Tibial nerve (tissue), 4 donors: Measurements from ENCODE around the gene SLC27A2. TPM values are rescaled to one million over a fixed set of nuclear protein-coding genes. Genes with fewer than 3 reads are reported as not detected.
A peak's percentile ranks its signal among the peaks of the same experiment; 100 is the strongest.

ENCODE experiments used
- DNase-seq, 2 donors: peaks; one replicate each; pipeline ENCODE4 v3.0.0-alpha.2; 2019; ENCODE audit warnings: low spot score in 2 of 2
- H3K27ac ChIP-seq, 4 donors: fragments of 200-600 bp; sonication (generic) in 3 of 4; one replicate each; pipeline ENCODE4 v1.5.1; 2017 to 2019; ENCODE audit warnings: mild to moderate bottlenecking in 1 of 4
- H3K27me3 ChIP-seq, 2 donors: fragments of 200-600 bp; sonication (generic) in 1 of 2; one replicate each; pipeline versions ENCODE4 v1.5.1 to v1.6.0; 2017 to 2019
- H3K36me3 ChIP-seq, 3 donors: fragments of 200-600 bp; sonication (generic); one replicate each; pipeline ENCODE4 v1.5.1; 2018 to 2019
- H3K4me1 ChIP-seq, 4 donors: fragments of 200-600 bp; sonication (generic) in 3 of 4; one replicate each; pipeline ENCODE4 v1.5.1; 2017 to 2019
- H3K4me3 ChIP-seq, 4 donors: fragments of 200-600 bp; sonication (generic) in 3 of 4; one replicate each; pipeline ENCODE4 v1.5.1; 2017 to 2019; ENCODE audit warnings: mild to moderate bottlenecking in 1 of 4, moderate library complexity in 1 of 4
- H3K9me3 ChIP-seq, 4 donors: fragments of 200-600 bp; sonication (generic) in 3 of 4; one replicate each; pipeline ENCODE4 v1.5.1; 2017 to 2019
- CTCF ChIP-seq, 5 experiments: fragments of 200-600 bp in 3 of 5; fragments of 450-650 bp in 2 of 5; sonication (generic) in 3 of 5; IDR thresholded peaks; one replicate each; pipeline ENCODE4 v1.5.1; 2016 to 2019; ENCODE audit warnings: antibody characterized with exemption in 5 of 5, mild to moderate bottlenecking in 3 of 5, moderate library complexity in 2 of 5
- EP300 ChIP-seq, 2 donors: sonication (generic); formaldehyde crosslinking; IDR thresholded peaks; one replicate each; pipeline ENCODE4 v1.6.1; 2017; ENCODE audit warnings: antibody characterized with exemption in 2 of 2, mild to moderate bottlenecking in 1 of 2
- POLR2A ChIP-seq, 2 donors: fragments of 450-650 bp; IDR thresholded peaks; one replicate each; pipeline ENCODE4 v1.6.1; 2017; ENCODE audit warnings: antibody characterized with exemption in 2 of 2, mild to moderate bottlenecking in 2 of 2, moderate library complexity in 2 of 2
- WGBS, 2 donors: methylation state at CpG; one replicate each; pipeline ENCODE4 v1.1.5; 2018; 5-methylcytosine and 5-hydroxymethylcytosine counted together
- total RNA-seq, 4 donors: library from RNA; depleted of rRNA; stranded (reverse); fragments of >200 nt; gene quantifications; one replicate each; pipeline ENCODE4 v1.1.0, GENCODE V29; 2016

SLC27A2 gene
- total RNA-seq, 4 donors from 2014 or later: 0.21 to 0.22 TPM; not detected in 2

- DNase-seq: no peak
- H3K36me3 ChIP-seq: no peaks in the 10 kb centered on the region
- no peaks in the 10 kb centered on the region for H3K27me3 ChIP-seq
- no peaks in the 10 kb centered on the region for H3K9me3 ChIP-seq
- H3K4me3 ChIP-seq: no peak overlapping the region
- WGBS, 2 donors: 87 to 95% methylated on average over 2 of the region's 2 CpGs
- no peak for TF ChIP-seq POLR2A (IDR thresholded peaks at IDR 0.05)
- TF ChIP-seq EP300 (IDR thresholded peaks at IDR 0.05): no peak
- TF ChIP-seq CTCF (IDR thresholded peaks at IDR 0.05): no peak
- H3K27ac ChIP-seq: no peak overlapping the region
- peaks cover 0 to 6% (median 0%) of the 10 kb centered on the region in 4 donors for H3K4me1 ChIP-seq
Measured at GRCh38 chr15:50143255-50143860, 38.6 kb upstream of the SLC27A2 start.

GRCh38 chr15:50144341-50145120 lies 37.5 kb upstream of the SLC27A2 start:
- no peak for TF ChIP-seq POLR2A (IDR thresholded peaks at IDR 0.05)
- TF ChIP-seq EP300 (IDR thresholded peaks at IDR 0.05): no peak
- TF ChIP-seq CTCF (IDR thresholded peaks at IDR 0.05): no peak
- H3K36me3 ChIP-seq: no peaks in the 10 kb centered on the region
- no peak for DNase-seq
- no peaks in the 10 kb centered on the region for H3K9me3 ChIP-seq
- no peak overlapping the region for H3K4me3 ChIP-seq
- H3K4me1 ChIP-seq: peaks cover 0 to 6% (median 0%) of the 10 kb centered on the region in 4 donors
- H3K27ac ChIP-seq: no peak overlapping the region
- 69 to 71% methylated on average over 6 of the region's 6 CpGs for WGBS, 2 donors
- H3K27me3 ChIP-seq: no peaks in the 10 kb centered on the region

GRCh38 chr15:50145451-50145872 lies 36.5 kb upstream of the SLC27A2 start:
- peak in 1 of 2 donors; percentile 57 for DNase-seq
- no peaks in the 10 kb centered on the region for H3K9me3 ChIP-seq
- H3K4me3 ChIP-seq: no peak overlapping the region
- H3K36me3 ChIP-seq: no peaks in the 10 kb centered on the region
- peaks cover 0 to 6% (median 0%) of the 10 kb centered on the region in 4 donors for H3K4me1 ChIP-seq
- H3K27me3 ChIP-seq: no peaks in the 10 kb centered on the region
- 0 to 4% methylated on average over 2 of the region's 2 CpGs for WGBS, 2 donors
- TF ChIP-seq EP300 (IDR thresholded peaks at IDR 0.05) (peak in 1 of 2 donors; percentile 28), POLR2A (IDR thresholded peaks at IDR 0.05) (no peak), CTCF (IDR thresholded peaks at IDR 0.05) (peak; percentile 34 to 84 (median 52))
- no peak overlapping the region for H3K27ac ChIP-seq

GRCh38 chr15:50146632-50147031 lies 35.4 kb upstream of the SLC27A2 start:
- Histone ChIP-seq H3K27ac (no peak overlapping the region), H3K36me3 (no peaks in the 10 kb centered on the region), H3K27me3 (no peaks in the 10 kb centered on the region), H3K4me1 (peaks cover 0 to 6% (median 0%) of the 10 kb centered on the region in 4 donors), H3K9me3 (no peaks in the 10 kb centered on the region), H3K4me3 (no peak overlapping the region)
- DNase-seq: no peak
- WGBS, 2 donors: 84 to 92% methylated on average over 2 of the region's 2 CpGs
- no peak for TF ChIP-seq CTCF (IDR thresholded peaks at IDR 0.05)
- no peak for TF ChIP-seq EP300 (IDR thresholded peaks at IDR 0.05)
- no peak for TF ChIP-seq POLR2A (IDR thresholded peaks at IDR 0.05)

GRCh38 chr15:50148362-50148963 lies 33.5 kb upstream of the SLC27A2 start:
- Histone ChIP-seq H3K4me1 (peaks cover 0 to 6% (median 0%) of the 10 kb centered on the region in 4 donors), H3K27ac (no peak overlapping the region)
- 77 to 78% methylated on average over 4 of the region's 4 CpGs for WGBS, 2 donors

More at GRCh38 chr15:50148362-50148963, 33.5 kb upstream of the SLC27A2 start:
- no peaks in the 10 kb centered on the region for H3K27me3 ChIP-seq
- H3K4me3 ChIP-seq: no peak overlapping the region
- peak in 2 of 5 experiments; percentile 5 to 8 for TF ChIP-seq CTCF (IDR thresholded peaks at IDR 0.05)
- no peak for TF ChIP-seq EP300 (IDR thresholded peaks at IDR 0.05)
- DNase-seq: no peak
- H3K36me3 ChIP-seq: no peaks in the 10 kb centered on the region
- no peaks in the 10 kb centered on the region for H3K9me3 ChIP-seq
